Activated CD4-positive, alpha-beta T cell treated with anti-CD3 and anti-CD28 coated beads, Interleukin-2, Interleukin-4, amounts not matched to agents 100 ng/mL and 50 ng/mL, durations not matched to agents 16 hours and 8 hours (primary cell): Measurements from ENCODE around the gene HERPUD1.
A peak's percentile ranks its signal among the peaks of the same experiment; 100 is the strongest.
"Not testable (repeated sequence)": the region's sequence is repeated elsewhere in the genome, so short reads cannot be mapped to it uniquely, and the experiment has no call there.

Experiments
- DNase-seq: peaks from one replicate; pipeline ENCODE4 v3.0.0-alpha.2; 2020; ENCODE audit warnings: low spot score

The HERPUD1 gene

DNA sequence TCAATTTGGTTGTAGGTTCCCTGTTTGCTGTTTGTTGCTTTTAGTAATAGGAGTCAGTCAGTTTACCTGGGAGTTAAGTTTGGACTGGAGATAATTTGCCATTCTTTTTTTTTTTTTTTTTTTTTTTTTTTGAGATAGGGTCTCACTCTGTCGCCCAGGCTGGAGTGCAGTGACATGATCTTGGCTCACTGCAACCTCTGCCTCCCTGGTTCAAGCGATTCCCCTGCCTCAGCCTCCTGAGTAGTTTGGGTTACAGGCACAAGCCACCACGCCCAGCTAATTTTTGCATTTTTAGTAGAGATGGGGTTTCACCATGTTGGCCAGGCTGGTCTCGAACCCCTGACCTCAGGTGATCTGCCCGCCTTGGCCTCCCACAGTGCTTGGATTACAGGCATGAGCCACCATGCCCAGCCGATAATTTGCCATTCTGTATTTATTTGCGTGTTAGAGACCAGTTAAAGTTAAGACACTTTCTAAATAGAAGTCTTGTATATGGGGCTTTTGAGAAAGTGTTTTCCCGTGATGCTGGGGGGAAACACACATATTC is 2.7 kb downstream of the HERPUD1 start:
- DNase-seq = not testable (repeated sequence)

GRCh38 chr16:56935201-56935600 is 3.3 kb downstream of the HERPUD1 start:
- DNase-seq = no peak

DNA sequence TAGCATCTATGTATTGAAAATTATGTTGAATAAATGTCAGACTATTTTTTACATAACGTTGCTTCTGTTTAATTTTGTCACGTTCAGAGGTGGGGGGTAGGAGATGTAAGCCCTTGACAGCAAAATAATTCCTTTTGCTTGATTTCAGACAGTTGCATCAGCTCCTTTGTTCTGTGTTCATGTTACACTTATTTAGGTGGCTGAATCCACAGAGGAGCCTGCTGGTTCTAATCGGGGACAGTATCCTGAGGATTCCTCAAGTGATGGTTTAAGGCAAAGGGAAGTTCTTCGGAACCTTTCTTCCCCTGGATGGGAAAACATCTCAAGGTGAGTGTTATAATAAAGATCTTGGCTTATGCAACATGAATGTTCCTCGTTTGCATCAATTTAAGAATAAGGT is 4.5 kb downstream of the HERPUD1 start:
- no peak for DNase-seq

DNA sequence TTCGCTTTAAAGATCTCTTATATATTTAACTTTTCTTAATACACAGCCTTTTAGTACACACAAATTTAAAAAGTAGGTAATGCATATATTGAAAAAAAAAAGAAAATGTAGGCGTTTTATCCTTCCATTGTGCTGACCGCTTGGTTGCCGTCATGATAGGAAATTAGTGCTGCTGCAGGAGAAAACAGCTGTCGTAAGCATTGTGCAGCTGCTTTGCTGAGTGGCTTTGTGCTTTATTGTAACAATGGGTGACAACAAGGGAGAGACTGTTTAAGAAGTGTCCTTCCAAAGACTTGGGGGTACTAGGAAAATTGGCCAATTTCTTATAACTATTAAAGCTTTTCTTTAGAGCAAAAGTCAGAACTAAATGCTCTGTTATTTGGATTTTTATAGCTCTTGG is 5.0 kb downstream of the HERPUD1 start:
- DNase-seq = no peak

DNA sequence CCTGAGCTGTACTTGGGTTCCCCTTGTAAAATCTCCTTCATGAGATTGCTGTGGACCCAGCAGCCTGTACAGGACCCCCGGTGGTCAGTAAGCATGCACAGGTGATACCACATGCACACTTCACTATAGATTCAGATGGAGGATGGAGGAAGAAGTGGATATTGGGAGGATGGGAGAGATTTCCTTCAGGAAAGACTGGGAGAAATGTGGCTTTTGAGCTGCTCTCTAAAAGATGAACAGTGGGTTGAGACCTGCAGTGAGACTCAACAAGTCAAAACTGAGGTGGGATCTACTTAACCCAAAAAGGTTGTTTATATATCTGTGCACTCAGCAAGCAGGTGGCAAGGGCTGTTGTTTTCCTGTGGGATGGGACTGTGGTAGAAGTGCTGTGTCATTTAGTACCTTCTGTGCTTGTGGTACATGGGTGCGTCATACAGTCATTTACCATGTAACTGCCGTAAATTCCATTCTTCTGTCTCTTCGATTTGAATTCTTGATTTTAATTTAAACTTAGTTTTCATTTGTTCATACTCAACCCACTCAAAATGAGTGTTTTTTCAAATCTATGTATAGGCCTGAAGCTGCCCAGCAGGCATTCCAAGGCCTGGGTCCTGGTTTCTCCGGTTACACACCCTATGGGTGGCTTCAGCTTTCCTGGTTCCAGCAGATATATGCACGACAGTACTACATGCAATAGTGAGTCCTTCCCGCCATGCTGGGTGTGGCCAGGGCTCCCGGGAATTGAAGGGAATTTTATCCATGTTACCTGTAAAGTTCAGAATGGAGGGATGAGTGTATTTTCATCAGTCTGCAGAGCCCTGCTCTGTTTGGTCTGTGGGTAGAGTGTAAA is 6.9 kb downstream of the HERPUD1 start:
- peak; percentile 88 for DNase-seq

DNA sequence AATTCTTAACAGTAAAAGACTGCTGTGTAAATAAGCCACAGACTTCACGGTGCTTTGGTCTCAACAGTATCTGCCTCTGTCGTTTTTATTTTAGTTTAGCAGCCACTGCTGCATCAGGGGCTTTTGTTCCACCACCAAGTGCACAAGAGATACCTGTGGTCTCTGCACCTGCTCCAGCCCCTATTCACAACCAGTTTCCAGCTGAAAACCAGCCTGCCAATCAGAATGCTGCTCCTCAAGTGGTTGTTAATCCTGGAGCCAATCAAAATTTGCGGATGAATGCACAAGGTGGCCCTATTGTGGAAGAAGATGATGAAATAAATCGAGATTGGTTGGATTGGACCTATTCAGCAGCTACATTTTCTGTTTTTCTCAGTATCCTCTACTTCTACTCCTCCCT is 7.9 kb downstream of the HERPUD1 start:
- no peak for DNase-seq

DNA sequence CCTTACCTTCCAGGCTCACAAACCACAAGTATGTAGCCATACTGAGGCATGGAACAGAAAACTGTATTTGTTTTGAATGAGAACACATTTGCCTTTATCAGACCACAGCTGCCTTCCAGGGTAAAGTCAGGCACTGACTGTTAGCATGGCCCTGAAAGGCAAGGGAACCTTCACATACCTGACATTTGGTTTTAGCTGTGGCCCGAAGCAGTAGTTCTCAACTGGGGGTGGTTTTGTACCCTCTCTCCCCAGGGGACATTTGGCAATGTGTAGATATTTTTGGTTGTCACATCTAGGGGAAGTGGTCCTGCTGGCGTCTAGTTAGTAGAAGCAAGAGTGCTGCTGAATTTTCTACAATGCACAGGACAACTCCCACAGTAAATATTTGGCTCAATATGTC is 9.2 kb downstream of the HERPUD1 start:
- DNase-seq = no peak

DNA sequence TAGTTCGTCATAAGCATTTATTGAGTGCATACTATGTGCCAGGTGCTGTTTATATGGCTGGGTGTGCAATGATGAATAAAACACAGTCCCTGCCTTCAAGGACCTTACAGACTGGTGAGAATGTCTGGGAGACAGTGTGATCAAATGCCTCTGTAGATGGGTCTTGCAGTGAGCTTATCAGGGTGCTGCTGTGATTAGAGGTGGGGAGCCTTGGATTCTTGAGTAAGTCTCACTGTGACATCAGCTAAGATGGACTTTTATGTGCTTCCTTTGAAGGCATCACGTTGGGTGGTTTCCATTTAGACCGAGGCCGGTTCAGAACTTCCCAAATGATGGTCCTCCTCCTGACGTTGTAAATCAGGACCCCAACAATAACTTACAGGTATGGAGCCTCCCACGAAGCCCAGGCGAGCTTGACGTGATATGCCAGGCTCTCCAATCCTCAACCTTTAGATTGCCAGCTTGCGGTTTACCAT is 10.0 kb downstream of the HERPUD1 start:
- no peak for DNase-seq

DNA sequence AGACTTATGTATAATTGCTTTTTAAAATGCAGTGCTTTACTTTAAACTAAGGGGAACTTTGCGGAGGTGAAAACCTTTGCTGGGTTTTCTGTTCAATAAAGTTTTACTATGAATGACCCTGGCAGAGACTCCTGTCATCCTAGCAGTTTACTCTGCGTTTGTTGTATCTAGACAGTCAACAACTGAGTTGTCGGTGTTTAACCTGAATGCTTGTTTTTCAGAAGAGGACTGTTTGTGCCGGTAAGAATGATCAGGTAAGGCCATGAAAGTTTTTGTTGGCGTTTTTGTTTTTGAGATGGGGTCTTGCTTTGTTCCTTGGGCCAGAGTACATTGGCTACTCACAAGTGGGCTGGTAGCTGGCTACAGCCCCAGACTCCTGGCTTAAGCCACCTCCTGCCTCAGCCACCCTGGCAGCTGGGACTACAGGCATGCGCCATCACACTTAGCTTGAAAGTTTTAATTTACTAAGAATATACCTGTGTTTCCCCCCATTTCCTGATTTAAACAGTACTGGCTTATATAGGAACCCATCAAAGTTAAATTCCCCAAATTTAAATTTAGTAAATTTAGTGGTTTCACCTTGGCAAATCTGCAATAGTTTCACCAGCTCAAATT is 11.9 kb downstream of the HERPUD1 start:
- peak; percentile 21 for DNase-seq

DNA sequence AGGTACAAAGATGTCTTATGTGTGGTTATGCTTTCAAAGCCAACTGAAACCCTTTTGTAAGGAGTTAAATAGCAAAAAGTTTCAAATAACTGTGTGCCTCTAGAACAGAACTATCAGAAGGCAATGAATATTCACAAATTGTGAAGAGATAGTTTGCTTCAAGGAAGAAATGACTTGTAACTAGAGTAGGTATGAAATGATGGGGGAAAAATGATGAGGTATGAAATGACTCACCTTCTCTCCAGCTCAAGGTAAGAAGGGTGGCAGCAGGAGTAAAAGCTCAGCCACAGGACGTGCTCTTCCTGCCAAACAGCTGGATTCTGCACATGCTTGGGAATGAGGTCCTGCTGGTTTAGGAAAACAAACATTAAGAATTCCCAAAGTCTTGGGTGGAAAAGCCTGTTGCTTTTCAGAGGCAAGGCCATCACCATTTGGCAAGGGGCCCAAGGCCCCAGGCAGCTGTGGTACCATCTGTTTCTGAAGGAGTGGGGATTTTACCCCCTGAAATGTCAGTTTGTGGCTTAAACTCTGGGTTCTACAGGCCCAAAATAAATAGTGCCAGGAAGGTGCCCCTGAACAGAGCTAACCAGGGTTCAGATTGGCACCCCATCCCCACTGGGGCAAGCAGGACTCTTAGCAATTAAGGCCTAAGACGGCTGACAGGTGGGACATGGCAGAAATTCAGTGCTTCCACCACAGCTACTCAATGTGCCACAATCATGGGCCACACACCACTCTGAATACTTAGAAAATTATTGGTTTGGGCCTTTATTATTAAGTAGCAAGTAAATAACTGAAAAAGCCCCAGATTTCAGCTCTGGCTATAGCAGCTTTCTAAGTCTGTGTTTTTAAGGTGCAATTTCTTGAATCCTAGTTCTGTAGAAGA is 13.3 kb downstream of the HERPUD1 start:
- peak; percentile 85 for DNase-seq

GRCh38 chr16:56945847-56946527 is 14.0 kb downstream of the HERPUD1 start:
- no peak for DNase-seq

GRCh38 chr16:56946767-56947603 is 15.0 kb downstream of the HERPUD1 start:
- DNase-seq = no peak

GRCh38 chr16:56947604-56947995 is 15.7 kb downstream of the HERPUD1 start:
- DNase-seq = no peak

GRCh38 chr16:56948234-56948633 is 16.3 kb downstream of the HERPUD1 start:
- no peak for DNase-seq

DNA sequence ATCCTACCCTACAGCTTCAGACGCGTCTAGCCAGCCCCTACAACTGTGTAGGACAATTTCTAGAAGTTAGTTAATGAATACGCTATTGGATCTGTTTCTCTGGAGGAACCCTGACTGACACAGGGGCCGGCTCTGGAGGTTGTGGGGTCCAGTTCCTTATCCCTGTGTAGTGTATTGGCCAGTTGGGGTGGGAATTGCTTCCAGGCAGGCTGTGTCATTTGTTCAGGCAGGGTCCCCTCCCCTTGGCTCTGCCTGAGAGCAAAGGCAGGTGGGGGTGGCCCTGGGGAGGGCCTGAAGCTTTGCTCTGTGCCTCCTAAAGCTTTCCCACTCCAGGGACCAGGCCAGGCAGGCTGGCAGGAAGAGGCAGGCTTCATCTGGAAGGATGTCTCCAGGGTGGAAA is 18.1 kb downstream of the HERPUD1 start:
- no peak for DNase-seq

- no peak for DNase-seq
Measured at GRCh38 chr16:56950455-56950854, 18.5 kb downstream of the HERPUD1 start.

GRCh38 chr16:56950881-56951771 is 19.2 kb downstream of the HERPUD1 start:
- DNase-seq = peak; percentile 67

DNA sequence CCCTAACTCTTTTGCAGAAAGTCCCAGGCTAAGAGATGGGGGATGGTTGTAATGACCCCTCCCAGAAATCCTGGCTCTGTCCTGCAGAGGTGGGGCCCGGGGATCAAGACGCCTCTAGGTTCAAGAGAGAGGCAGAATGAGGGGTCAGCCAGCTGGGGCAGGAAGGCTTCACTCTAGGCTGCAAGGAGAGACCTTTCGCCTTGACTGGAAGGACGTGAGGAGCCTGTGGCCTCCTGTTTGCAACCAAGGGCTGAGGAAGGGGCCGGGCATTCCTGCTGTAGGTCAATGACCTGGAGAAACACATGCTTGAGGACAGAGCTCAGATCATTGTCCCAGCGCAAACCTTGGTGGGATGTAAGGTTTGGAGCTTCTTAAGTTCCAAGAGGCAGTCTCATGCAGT is 21.1 kb downstream of the HERPUD1 start:
- no peak for DNase-seq

DNA sequence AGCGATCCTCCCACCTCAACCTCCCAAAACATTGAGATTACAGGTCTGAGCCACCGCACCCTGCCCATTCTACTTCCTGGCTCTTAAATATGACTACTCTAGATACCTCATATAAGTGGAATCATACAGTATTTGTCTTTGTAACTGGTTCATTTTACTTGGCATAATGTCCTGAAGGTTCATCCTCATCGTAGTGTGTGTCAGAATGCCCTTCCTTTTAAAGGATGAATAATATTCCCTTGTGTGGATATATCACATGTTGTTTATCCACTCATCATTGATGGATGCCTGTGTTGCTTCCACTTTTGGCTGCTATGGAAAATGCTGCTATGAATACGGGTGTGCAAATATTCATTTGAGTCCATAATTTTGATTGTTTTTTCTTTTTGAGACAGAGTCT is 24.1 kb downstream of the HERPUD1 start:
- no peak for DNase-seq

DNA sequence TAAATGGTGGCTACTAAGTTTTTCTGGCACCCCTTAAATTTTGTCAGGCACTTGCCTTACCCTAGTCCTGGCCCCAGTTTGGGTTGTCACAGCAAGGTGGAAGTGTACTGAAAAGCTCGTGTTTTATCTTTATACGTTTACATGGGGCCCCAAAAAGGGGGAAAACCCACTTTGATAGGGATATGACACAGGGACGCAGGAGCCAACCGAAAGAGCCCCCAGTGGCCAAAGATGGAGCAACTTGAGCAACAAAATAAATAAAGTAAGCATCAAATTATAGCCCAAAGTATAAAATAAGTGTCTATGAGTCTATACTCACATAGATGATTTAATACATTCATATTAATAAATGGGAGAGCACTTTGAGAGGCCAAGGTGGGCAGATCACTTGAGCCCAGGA is 24.8 kb downstream of the HERPUD1 start:
- no peak for DNase-seq
